Stimulated activated CD8-positive, alpha-beta memory T cell treated with anti-CD3 and anti-CD28 coated beads, Interleukin-15, amount 100 ng/mL, for 48 hours (primary cell): ENCODE measurements around the gene LCE1B.

Experiments
- DNase-seq, 2 donors: peaks; one replicate each; pipeline ENCODE4 v3.0.0-alpha.2; 2020; ENCODE audit warnings: low read depth in 2 of 2

Gene LCE1B

GRCh38 chr1:152861374-152861773, 49.6 kb downstream of the LCE1B start:
- no peak for DNase-seq
